Suprapubic skin (tissue), 4 donors: ENCODE results near the gene NEUROG1. TPM values are rescaled to one million over a fixed set of nuclear protein-coding genes. Genes with fewer than 3 reads are reported as not detected.
A peak's percentile ranks its signal among the peaks of the same experiment; 100 is the strongest.

Experiments used
- DNase-seq, 2 donors: peaks; one replicate each; pipeline ENCODE4 v3.0.0-alpha.2; 2019; ENCODE audit warnings: low spot score in 2 of 2
- H3K27ac ChIP-seq: fragments of 200-600 bp; sonication (generic); one replicate; pipeline ENCODE4 v1.5.1; 2019
- H3K27me3 ChIP-seq: fragments of 200-600 bp; sonication (generic); one replicate; pipeline ENCODE4 v1.5.1; 2019
- H3K36me3 ChIP-seq: fragments of 200-600 bp; sonication (generic); one replicate; pipeline ENCODE4 v1.5.1; 2019
- H3K4me1 ChIP-seq: fragments of 200-600 bp; sonication (generic); one replicate; pipeline ENCODE4 v1.5.1; 2019
- H3K4me3 ChIP-seq: fragments of 200-600 bp; sonication (generic); one replicate; pipeline ENCODE4 v1.5.1; 2019; ENCODE audit warnings: mild to moderate bottlenecking
- H3K9me3 ChIP-seq: fragments of 200-600 bp; sonication (generic); one replicate; pipeline ENCODE4 v1.5.1; 2019
- EP300 ChIP-seq: sonication (generic); formaldehyde crosslinking; IDR thresholded peaks from one replicate; pipeline ENCODE4 v1.6.1; 2017; ENCODE audit warnings: antibody characterized with exemption
- POLR2A ChIP-seq, 2 donors: fragments of 450-650 bp; IDR thresholded peaks; one replicate each; pipeline ENCODE4 v1.6.1; 2017; ENCODE audit warnings: antibody characterized with exemption in 2 of 2, mild to moderate bottlenecking in 2 of 2, moderate library complexity in 2 of 2
- POLR2AphosphoS5 ChIP-seq, 3 donors: sonication (generic); formaldehyde crosslinking; IDR thresholded peaks; one replicate each; pipeline ENCODE4 v1.6.1; 2017; ENCODE audit warnings: antibody characterized with exemption in 3 of 3
- WGBS: methylation state at CpG from one replicate; pipeline ENCODE4 v1.1.5; 2018; 5-methylcytosine and 5-hydroxymethylcytosine counted together
- total RNA-seq, 4 donors: library from RNA; depleted of rRNA; stranded (reverse); fragments of >200 nt; gene quantifications; one replicate each; pipeline ENCODE4 v1.1.0, GENCODE V29; 2016
- TF ChIP-seq, protein P1 (sequence below), 2 donors: fragments of 200-600 bp in 1 of 2; fragments of 450-650 bp in 1 of 2; sonication (generic) in 1 of 2; IDR thresholded peaks; one replicate each; pipeline ENCODE4 v1.5.1; 2016 to 2019; ENCODE audit warnings: antibody characterized with exemption in 2 of 2, mild to moderate bottlenecking in 1 of 2, moderate library complexity in 1 of 2

NEUROG1 gene
- total RNA-seq, 4 donors from 2014 or later, result not detected

DNA sequence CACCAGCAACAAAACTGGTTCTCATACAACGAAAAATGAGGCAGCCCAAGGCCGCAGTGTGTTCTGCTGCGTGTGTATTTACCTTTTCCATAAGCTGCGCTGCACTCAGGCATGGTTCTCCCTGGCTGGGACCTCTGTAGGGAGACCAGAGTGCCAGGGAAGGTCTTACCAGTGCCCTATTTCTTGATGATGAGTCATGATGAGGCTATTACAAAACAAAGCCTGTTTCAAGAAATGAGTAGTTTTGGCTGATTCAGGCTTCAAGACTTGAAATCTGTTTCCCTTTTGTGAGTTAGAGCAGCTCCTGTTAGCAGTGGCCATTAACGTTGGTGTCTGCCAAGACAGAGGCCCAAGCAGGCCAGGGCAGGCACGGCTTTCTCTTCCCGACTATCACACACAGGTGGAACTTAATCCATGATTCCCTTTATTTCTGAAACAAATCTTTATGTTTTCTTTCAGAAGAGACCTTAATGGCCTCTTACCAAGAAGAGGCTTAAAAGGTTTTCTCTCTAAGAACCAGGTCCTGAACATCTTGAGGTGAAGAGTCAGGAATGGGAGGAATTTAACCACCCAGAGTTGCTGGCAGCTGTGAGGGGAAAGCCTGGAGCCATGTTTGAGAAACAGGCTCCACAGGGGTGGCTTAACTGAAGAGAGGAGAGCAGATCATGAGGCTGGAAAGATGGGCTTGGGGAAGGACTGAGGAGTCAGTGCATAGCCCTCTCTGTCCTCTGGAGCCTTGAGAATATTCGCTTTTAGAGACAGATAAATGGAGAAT lies 42.2 kb downstream of the NEUROG1 start:
- TF ChIP-seq EP300, result no peak
- no peak for TF ChIP-seq POLR2AphosphoS5 (IDR thresholded peaks at IDR 0.05)
- TF ChIP-seq POLR2A (IDR thresholded peaks at IDR 0.05), result no peak
- TF ChIP-seq, protein P1, sequence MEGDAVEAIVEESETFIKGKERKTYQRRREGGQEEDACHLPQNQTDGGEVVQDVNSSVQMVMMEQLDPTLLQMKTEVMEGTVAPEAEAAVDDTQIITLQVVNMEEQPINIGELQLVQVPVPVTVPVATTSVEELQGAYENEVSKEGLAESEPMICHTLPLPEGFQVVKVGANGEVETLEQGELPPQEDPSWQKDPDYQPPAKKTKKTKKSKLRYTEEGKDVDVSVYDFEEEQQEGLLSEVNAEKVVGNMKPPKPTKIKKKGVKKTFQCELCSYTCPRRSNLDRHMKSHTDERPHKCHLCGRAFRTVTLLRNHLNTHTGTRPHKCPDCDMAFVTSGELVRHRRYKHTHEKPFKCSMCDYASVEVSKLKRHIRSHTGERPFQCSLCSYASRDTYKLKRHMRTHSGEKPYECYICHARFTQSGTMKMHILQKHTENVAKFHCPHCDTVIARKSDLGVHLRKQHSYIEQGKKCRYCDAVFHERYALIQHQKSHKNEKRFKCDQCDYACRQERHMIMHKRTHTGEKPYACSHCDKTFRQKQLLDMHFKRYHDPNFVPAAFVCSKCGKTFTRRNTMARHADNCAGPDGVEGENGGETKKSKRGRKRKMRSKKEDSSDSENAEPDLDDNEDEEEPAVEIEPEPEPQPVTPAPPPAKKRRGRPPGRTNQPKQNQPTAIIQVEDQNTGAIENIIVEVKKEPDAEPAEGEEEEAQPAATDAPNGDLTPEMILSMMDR (IDR thresholded peaks at IDR 0.05), result no peak
- DNase-seq, result no peak
- Histone ChIP-seq H3K4me1 (peaks cover 64% of the 10 kb centered on the region), H3K36me3 (no peaks in the 10 kb centered on the region), H3K27ac (peak overlapping the region; percentile 53), H3K4me3 (no peak overlapping the region), H3K9me3 (no peaks in the 10 kb centered on the region), H3K27me3 (peaks cover 30% of the 10 kb centered on the region)
- 45% methylated on average over 8 of the region's 8 CpGs for WGBS

DNA sequence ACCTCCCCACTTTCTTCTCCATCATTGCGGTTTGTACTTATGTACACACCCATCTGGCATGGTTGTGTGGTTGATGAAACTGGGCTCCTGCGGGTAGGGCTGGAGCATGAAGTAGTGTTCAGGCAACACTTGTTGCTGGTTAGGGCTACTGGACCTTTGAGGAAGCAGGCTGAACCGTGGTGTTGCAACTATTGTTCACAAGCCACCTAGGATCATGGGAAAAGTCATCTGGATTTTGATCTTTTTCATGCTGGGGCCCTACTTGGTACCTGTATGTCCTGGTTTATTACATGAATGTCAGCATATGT lies 43.5 kb downstream of the NEUROG1 start:
- H3K27ac ChIP-seq, result no peak overlapping the region
- DNase-seq, result no peak
- peaks cover 55% of the 10 kb centered on the region for H3K4me1 ChIP-seq
- H3K4me3 ChIP-seq, result no peak overlapping the region
- no peak for TF ChIP-seq POLR2A (IDR thresholded peaks at IDR 0.05)
- TF ChIP-seq, protein P1 (IDR thresholded peaks at IDR 0.05), result no peak
- TF ChIP-seq POLR2AphosphoS5 (IDR thresholded peaks at IDR 0.05), result no peak
- no peak for TF ChIP-seq EP300
- H3K9me3 ChIP-seq, result no peaks in the 10 kb centered on the region
- 62% methylated on average over 2 of the region's 3 CpGs for WGBS
- H3K27me3 ChIP-seq, result peaks cover 41% of the 10 kb centered on the region
- no peaks in the 10 kb centered on the region for H3K36me3 ChIP-seq

DNA sequence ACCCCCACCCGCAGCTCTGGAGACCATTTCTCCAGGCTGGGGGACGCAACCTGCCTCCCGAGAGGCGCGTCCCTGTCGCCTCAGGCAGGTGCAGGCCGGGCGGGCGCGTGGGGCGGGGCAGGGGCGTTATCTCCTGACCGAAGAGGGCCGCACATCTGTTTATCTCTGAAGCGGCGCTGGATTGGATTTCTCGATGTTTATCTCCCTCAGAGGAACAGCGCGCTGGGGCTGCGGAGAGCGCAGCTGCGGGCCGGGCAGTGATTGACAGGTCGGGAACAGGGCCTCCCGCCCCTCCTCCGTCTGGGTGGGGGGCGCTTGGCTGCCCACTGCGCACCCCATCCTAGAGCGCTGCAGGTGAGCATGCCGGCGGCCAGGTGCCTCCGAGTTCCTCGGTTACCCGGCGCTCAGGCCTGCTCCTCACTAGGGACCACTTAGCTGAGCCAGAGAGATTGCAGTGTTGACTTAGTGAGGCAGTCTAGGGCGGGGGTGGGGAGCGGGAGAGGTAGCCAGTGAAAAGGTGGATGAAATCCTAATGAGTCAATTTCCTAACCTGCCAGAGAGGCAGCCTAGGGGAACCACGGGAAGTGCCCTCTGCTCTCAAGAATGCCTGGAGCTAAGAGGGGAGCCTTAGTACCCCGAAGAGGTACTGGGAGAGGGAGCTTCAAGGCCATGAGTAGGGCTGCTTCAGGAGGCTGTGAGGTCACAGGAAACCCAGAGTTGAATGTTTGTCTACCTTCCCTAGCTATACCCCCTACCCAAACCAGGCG lies 44.0 kb downstream of the NEUROG1 start:
- Histone ChIP-seq H3K4me3 (no peak overlapping the region), H3K4me1 (peaks cover 51% of the 10 kb centered on the region), H3K27ac (no peak overlapping the region), H3K27me3 (peaks cover 43% of the 10 kb centered on the region), H3K36me3 (no peaks in the 10 kb centered on the region), H3K9me3 (no peaks in the 10 kb centered on the region)
- no peak for DNase-seq
- TF ChIP-seq POLR2AphosphoS5 (IDR thresholded peaks at IDR 0.05) (no peak), POLR2A (IDR thresholded peaks at IDR 0.05) (no peak), EP300 (no peak)
- TF ChIP-seq, protein P1 (IDR thresholded peaks at IDR 0.05), result no peak
- 46% methylated on average over 29 of the region's 40 CpGs for WGBS

DNA sequence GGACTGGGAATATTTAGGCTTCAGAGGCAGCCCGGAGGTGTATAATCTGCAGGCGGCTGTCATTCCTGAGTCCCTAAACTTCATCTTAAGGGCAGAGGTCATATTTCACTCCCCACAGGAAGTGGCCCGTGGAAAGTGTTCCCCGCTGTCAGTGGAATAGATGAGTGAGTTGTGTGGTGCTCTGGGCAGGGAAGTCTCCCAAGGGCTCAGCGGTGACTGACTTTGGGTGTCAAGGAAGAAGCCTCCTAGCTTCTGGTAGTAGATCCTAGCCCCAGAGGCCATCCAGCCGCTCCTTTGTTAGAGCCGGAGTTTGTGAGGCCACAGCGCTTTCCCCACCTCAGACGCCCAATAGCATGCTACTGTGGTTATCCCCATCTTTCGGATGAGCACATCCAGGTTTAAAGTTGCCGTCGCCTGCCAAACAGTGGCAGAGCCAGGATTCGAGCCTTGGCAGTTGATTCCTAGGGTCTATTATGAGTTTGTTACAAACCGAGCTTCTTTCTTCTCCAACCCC lies 44.7 kb downstream of the NEUROG1 start:
- 40% methylated on average over 13 of the region's 14 CpGs for WGBS
- H3K27ac ChIP-seq, result no peak overlapping the region
- no peak for DNase-seq
- H3K36me3 ChIP-seq, result no peaks in the 10 kb centered on the region
- no peak for TF ChIP-seq EP300
- TF ChIP-seq, protein P1 (IDR thresholded peaks at IDR 0.05), result no peak
- TF ChIP-seq POLR2A (IDR thresholded peaks at IDR 0.05), result no peak
- TF ChIP-seq POLR2AphosphoS5 (IDR thresholded peaks at IDR 0.05), result no peak
- H3K27me3 ChIP-seq, result peaks cover 43% of the 10 kb centered on the region
- H3K9me3 ChIP-seq, result no peaks in the 10 kb centered on the region
- H3K4me1 ChIP-seq, result peaks cover 51% of the 10 kb centered on the region
- no peak overlapping the region for H3K4me3 ChIP-seq
